Osteoblast (primary cell): ENCODE data around the gene ALMS1. TPM values are rescaled to one million over a fixed set of nuclear protein-coding genes. Genes with fewer than 3 reads are reported as not detected.

Source experiments
- DNase-seq: peaks from one replicate; pipeline ENCODE4 v3.0.0; 2011; ENCODE audit warnings: low spot score, mixed read lengths; ENCODE audit not compliant: insufficient read length; ENCODE audit errors: missing footprints
- H2AFZ ChIP-seq: 2 replicates; pipeline ENCODE4 v1.6.0; 2011; ENCODE audit warnings: mild to moderate bottlenecking, low read length
- H3K27ac ChIP-seq: 2 replicates; pipeline ENCODE4 v1.5.1; 2011; ENCODE audit warnings: mild to moderate bottlenecking, low read depth, low read length, moderate library complexity
- H3K27me3 ChIP-seq: 2 replicates; pipeline ENCODE4 v1.6.0; 2012; ENCODE audit warnings: mild to moderate bottlenecking, control low read depth, inconsistent platforms, low read length, moderate library complexity; ENCODE audit not compliant: insufficient read depth
- H3K36me3 ChIP-seq: 2 replicates; pipeline ENCODE4 v1.5.1; 2011; ENCODE audit warnings: mild to moderate bottlenecking, low read length, control low read depth, moderate library complexity; ENCODE audit not compliant: insufficient read depth
- H3K4me1 ChIP-seq: 2 replicates; pipeline ENCODE4 v1.5.1; 2011; ENCODE audit warnings: mild to moderate bottlenecking, low read length, control low read depth, moderate library complexity; ENCODE audit not compliant: insufficient read depth
- H3K4me2 ChIP-seq: 2 replicates; pipeline ENCODE4 v1.6.0; 2011; ENCODE audit warnings: mild to moderate bottlenecking, low read length; ENCODE audit not compliant: insufficient read depth
- H3K4me3 ChIP-seq: fragments of 200-600 bp; sonication (generic); 3 replicates; pipeline ENCODE4 v1.5.1; 2012; ENCODE audit warnings: mild to moderate bottlenecking, low read length, inconsistent platforms; ENCODE audit not compliant: insufficient read depth
- H3K79me2 ChIP-seq: 2 replicates; pipeline ENCODE4 v1.6.0; 2012; ENCODE audit warnings: mild to moderate bottlenecking, low read length, control low read depth, inconsistent platforms; ENCODE audit not compliant: insufficient read depth
- H3K9me3 ChIP-seq: 2 replicates; pipeline ENCODE4 v1.5.1; 2011; ENCODE audit warnings: low read depth, low read length, control low read depth
- H4K20me1 ChIP-seq: 2 replicates; pipeline ENCODE4 v1.6.0; 2012; ENCODE audit warnings: mild to moderate bottlenecking, low read length, control low read depth; ENCODE audit not compliant: insufficient read depth
- CTCF ChIP-seq: IDR thresholded peaks from 2 replicates; pipeline ENCODE4 v1.5.1; 2011; ENCODE audit warnings: mild to moderate bottlenecking, low read depth, low read length, moderate library complexity; ENCODE audit errors: extremely low read depth
- total RNA-seq: library from RNA; depleted of rRNA; stranded (reverse); fragments of >200 nt; gene quantifications from 2 replicates; pipeline ENCODE4 v1.2.3, GENCODE V29; 2012

ALMS1 gene
- total RNA-seq, 1 donor, result 22.1 TPM

- H3K27me3 ChIP-seq, result no peaks in the 10 kb centered on the region
- no peak overlapping the region for H3K27ac ChIP-seq
- no peaks in the 10 kb centered on the region for H4K20me1 ChIP-seq
- H3K4me3 ChIP-seq, result no peak overlapping the region
- no peaks in the 10 kb centered on the region for H3K9me3 ChIP-seq
- no peak overlapping the region for H3K4me2 ChIP-seq
- TF ChIP-seq CTCF, result no peak
- no peaks in the 10 kb centered on the region for H3K36me3 ChIP-seq
- peak; percentile 38 for DNase-seq
- no peak overlapping the region for H2AFZ ChIP-seq
- H3K79me2 ChIP-seq, result no peaks in the 10 kb centered on the region
- H3K4me1 ChIP-seq, result peaks cover 4% of the 10 kb centered on the region
These were observed 224.5 kb downstream of the ALMS1 start for GRCh38 chr2:73610111-73610510.

GRCh38 chr2:73611193-73611592 is 225.6 kb downstream of the ALMS1 start:
- Histone ChIP-seq H3K36me3 (no peaks in the 10 kb centered on the region), H3K27me3 (no peaks in the 10 kb centered on the region), H3K79me2 (no peaks in the 10 kb centered on the region), H4K20me1 (no peaks in the 10 kb centered on the region), H2AFZ (no peak overlapping the region), H3K27ac (no peak overlapping the region), H3K9me3 (no peaks in the 10 kb centered on the region), H3K4me1 (peaks cover 4% of the 10 kb centered on the region), H3K4me3 (no peak overlapping the region), H3K4me2 (no peak overlapping the region)
- TF ChIP-seq CTCF, result no peak
- DNase-seq, result no peak

DNA sequence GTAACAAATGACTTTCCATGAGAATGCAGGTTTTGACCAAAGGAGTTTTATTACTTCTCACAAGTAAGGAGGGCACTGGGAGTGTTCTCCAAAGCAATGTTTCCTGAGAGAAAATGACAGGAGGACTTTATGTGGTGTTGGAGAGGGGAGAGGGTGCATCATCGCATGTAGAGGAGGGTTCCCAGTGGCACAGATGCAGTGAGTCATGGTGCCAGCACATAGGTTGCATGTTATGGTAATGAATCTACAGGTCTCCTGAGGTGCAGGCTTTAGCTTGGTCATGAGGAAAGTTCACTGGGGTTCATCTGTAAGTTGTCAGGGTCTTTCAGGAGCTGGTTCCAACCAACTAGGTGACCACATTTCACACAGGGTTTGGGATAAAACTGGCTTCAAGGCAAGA is 226.2 kb downstream of the ALMS1 start:
- no peaks in the 10 kb centered on the region for H3K79me2 ChIP-seq
- no peaks in the 10 kb centered on the region for H3K27me3 ChIP-seq
- H4K20me1 ChIP-seq, result no peaks in the 10 kb centered on the region
- TF ChIP-seq CTCF, result no peak
- no peaks in the 10 kb centered on the region for H3K36me3 ChIP-seq
- no peak overlapping the region for H2AFZ ChIP-seq
- no peaks in the 10 kb centered on the region for H3K9me3 ChIP-seq
- H3K4me2 ChIP-seq, result no peak overlapping the region
- no peak overlapping the region for H3K4me3 ChIP-seq
- DNase-seq, result no peak
- H3K4me1 ChIP-seq, result peaks cover 4% of the 10 kb centered on the region
- H3K27ac ChIP-seq, result no peak overlapping the region

- no peak overlapping the region for H3K27ac ChIP-seq
These were observed 228.5 kb downstream of the ALMS1 start for GRCh38 chr2:73614105-73614504.

More at GRCh38 chr2:73614105-73614504, 228.5 kb downstream of the ALMS1 start:
- no peak for DNase-seq
- Histone ChIP-seq H3K79me2 (no peaks in the 10 kb centered on the region), H3K27me3 (no peaks in the 10 kb centered on the region), H3K4me1 (peaks cover 4% of the 10 kb centered on the region), H3K9me3 (no peaks in the 10 kb centered on the region), H3K36me3 (no peaks in the 10 kb centered on the region), H3K4me3 (no peak overlapping the region), H3K4me2 (no peak overlapping the region), H4K20me1 (no peaks in the 10 kb centered on the region), H2AFZ (no peak overlapping the region)
- no peak for TF ChIP-seq CTCF
